ENCODE data around the gene TLK2.
"Not testable (repeated sequence)": the region's sequence is repeated elsewhere in the genome, so short reads cannot be mapped to it uniquely, and the experiment has no call there.

Gene TLK2

GRCh38 chr17:62478424-62478879 is at the start of gene TLK2:
Gene TLK2, plus strand, starts transcription at chr17:62478825. Its CDS starts 2,301 bp downstream, at chr17:62481126.
- DNase-seq = peak; percentile 48

GRCh38 chr17:62435251-62435650 is 43.4 kb upstream of the TLK2 start:
- not testable (repeated sequence) for DNase-seq

- DNase-seq = not testable (repeated sequence)
These were observed 37.4 kb upstream of the TLK2 start for GRCh38 chr17:62441181-62441580.

- no peak for DNase-seq
These were observed 34.6 kb upstream of the TLK2 start for GRCh38 chr17:62444063-62444462.

GRCh38 chr17:62445791-62446190 is 32.8 kb upstream of the TLK2 start:
- not testable (repeated sequence) for DNase-seq

- DNase-seq = not testable (repeated sequence)
These were observed 26.4 kb upstream of the TLK2 start for GRCh38 chr17:62452195-62452594.

DNA sequence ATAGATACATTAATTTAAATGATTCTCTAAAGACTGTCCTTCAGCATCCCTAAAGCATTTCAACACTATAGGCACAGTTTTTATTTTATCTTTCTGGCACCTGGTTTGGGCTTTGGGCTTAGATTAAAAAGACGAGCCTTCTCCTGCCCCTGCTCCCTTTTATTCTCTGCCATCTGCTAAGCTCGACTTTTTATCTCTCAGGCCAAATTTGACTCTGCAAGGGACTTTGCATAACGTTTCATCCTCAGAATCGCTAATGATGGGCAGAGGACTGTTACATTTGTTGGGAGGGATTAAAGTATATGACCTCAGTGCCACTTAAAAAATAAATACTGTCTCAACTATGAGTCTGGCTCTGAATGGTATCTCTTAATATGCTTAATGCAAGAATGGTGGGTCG is 25.6 kb upstream of the TLK2 start:
- peak; percentile 45 for DNase-seq

- not testable (repeated sequence) for DNase-seq
These were observed 25.0 kb upstream of the TLK2 start for GRCh38 chr17:62453656-62454055.

- DNase-seq = not testable (repeated sequence)
These were observed 24.5 kb upstream of the TLK2 start for GRCh38 chr17:62454111-62454510.

GRCh38 chr17:62456016-62456415 is 22.6 kb upstream of the TLK2 start:
- DNase-seq = no peak

- not testable (repeated sequence) for DNase-seq
These were observed 20.1 kb upstream of the TLK2 start for GRCh38 chr17:62458483-62458882.

GRCh38 chr17:62464422-62464821 is 14.2 kb upstream of the TLK2 start:
- DNase-seq = not testable (repeated sequence)

DNA sequence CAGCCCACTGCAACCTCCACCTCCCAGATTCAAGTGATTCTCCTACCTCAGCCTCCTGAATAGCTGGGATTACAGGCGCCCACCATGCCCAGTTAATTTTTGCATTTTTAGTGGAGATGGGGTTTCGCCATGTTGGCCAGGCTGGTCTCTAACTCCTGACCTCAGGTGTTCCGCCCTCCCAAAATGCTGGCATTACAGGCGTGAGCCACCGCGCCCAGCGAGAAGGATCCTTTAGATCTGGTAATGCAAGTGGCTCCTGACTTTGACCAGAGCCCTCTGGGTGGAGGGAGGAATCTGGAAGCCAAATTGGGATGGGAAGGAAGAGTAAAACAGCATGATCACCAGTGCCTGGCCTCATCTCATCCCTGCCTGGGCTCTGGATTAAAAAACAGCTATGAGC is 13.4 kb upstream of the TLK2 start:
- not testable (repeated sequence) for DNase-seq

GRCh38 chr17:62470666-62471379 is 7.8 kb upstream of the TLK2 start:
- DNase-seq = not testable (repeated sequence)

- not testable (repeated sequence) for DNase-seq
These were observed 7.2 kb upstream of the TLK2 start for GRCh38 chr17:62471380-62471880.

- DNase-seq = not testable (repeated sequence)
These were observed 5.3 kb upstream of the TLK2 start for GRCh38 chr17:62473030-62473982.

DNA sequence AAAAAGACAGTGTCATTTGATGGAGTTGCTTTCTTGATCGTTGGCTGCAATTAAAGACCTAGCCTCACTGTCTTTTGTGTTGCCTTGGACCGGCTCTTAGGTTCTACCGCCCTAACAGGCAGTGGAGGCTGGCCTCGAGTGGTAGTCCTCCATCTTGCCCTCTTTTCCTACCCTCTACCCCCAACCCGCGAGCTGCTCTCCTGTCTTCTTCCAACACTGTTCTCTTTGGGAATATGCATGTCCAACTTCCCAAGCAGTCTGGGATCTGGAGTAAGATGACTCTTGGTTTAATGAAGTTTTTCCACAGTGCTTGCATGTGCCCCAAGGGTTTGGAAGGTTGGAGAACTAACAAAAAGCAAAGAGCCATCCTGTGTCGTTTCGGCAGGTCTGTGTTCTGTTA is 1.5 kb upstream of the TLK2 start:
- DNase-seq = not testable (repeated sequence)

GRCh38 chr17:62477718-62478408 is 762 bp upstream of the TLK2 start:
- not testable (repeated sequence) for DNase-seq

- DNase-seq = not testable (repeated sequence)
These were observed 434 bp downstream of the TLK2 start for GRCh38 chr17:62478880-62479638.

GRCh38 chr17:62479639-62480258 is 1.1 kb downstream of the TLK2 start:
- not testable (repeated sequence) for DNase-seq

GRCh38 chr17:62482553-62482952 is 3.9 kb downstream of the TLK2 start:
- not testable (repeated sequence) for DNase-seq
